ENCODE measurements around the gene COL13A1.

DNA sequence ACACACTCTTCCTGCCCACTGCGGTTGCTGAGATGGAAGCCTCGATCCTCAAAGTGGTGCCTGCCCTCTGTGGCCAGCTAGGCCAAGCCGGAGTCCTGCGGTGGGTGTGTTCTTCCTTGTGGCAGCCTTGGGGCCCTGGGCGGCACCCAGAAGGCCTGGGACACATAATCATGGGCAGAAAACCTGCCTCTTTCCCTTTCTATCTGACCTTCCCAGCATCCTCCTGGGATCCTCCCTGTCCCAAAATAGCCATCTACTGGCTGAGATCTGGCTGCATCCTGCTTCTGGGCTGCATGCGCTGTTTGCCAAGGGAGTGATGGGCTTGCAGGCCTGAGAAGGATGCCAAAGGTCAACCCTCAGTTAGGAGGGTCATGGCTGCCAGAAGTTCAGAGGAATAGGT lies 23.9 kb downstream of the COL13A1 start:
- TF ChIP-seq CTCF (conservative IDR thresholded peaks at IDR 0.05 in 1 of 2, IDR thresholded peaks at IDR 0.05 in 1 of 2; ENCODE audit: low read depth in 1 of 2, low read length in 2 of 2) (no peak), EZH2 (IDR thresholded peaks at IDR 0.05; ENCODE audit: low read length, missing control alignments) (no peak)
